WI38 (cell line): ENCODE data around the gene SCLY.

ENCODE experiments used
- H3K4me3 ChIP-seq: 2 replicates; pipeline ENCODE4 v1.5.1; 2011; ENCODE audit warnings: low read depth, mild to moderate bottlenecking, control low read depth, low read length
- TF ChIP-seq, protein P1 (sequence below): IDR thresholded peaks from 2 replicates; pipeline ENCODE4 v1.5.1; 2012; ENCODE audit warnings: low read depth, mild to moderate bottlenecking, control low read depth, low read length

Gene SCLY

GRCh38 chr2:238117199-238118154 is 56.7 kb downstream of the SCLY start:
- TF ChIP-seq, protein P1, sequence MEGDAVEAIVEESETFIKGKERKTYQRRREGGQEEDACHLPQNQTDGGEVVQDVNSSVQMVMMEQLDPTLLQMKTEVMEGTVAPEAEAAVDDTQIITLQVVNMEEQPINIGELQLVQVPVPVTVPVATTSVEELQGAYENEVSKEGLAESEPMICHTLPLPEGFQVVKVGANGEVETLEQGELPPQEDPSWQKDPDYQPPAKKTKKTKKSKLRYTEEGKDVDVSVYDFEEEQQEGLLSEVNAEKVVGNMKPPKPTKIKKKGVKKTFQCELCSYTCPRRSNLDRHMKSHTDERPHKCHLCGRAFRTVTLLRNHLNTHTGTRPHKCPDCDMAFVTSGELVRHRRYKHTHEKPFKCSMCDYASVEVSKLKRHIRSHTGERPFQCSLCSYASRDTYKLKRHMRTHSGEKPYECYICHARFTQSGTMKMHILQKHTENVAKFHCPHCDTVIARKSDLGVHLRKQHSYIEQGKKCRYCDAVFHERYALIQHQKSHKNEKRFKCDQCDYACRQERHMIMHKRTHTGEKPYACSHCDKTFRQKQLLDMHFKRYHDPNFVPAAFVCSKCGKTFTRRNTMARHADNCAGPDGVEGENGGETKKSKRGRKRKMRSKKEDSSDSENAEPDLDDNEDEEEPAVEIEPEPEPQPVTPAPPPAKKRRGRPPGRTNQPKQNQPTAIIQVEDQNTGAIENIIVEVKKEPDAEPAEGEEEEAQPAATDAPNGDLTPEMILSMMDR: no peak

GRCh38 chr2:238119756-238120462 is 59.1 kb downstream of the SCLY start:
- H3K4me3 ChIP-seq: no peak overlapping the region
- TF ChIP-seq, protein P1: no peak

More at GRCh38 chr2:238117199-238118154, 56.7 kb downstream of the SCLY start:
- H3K4me3 ChIP-seq: no peak overlapping the region

- TF ChIP-seq, protein P1: no peak
- no peak overlapping the region for H3K4me3 ChIP-seq
These were observed 59.9 kb downstream of the SCLY start for GRCh38 chr2:238120463-238121298.

DNA sequence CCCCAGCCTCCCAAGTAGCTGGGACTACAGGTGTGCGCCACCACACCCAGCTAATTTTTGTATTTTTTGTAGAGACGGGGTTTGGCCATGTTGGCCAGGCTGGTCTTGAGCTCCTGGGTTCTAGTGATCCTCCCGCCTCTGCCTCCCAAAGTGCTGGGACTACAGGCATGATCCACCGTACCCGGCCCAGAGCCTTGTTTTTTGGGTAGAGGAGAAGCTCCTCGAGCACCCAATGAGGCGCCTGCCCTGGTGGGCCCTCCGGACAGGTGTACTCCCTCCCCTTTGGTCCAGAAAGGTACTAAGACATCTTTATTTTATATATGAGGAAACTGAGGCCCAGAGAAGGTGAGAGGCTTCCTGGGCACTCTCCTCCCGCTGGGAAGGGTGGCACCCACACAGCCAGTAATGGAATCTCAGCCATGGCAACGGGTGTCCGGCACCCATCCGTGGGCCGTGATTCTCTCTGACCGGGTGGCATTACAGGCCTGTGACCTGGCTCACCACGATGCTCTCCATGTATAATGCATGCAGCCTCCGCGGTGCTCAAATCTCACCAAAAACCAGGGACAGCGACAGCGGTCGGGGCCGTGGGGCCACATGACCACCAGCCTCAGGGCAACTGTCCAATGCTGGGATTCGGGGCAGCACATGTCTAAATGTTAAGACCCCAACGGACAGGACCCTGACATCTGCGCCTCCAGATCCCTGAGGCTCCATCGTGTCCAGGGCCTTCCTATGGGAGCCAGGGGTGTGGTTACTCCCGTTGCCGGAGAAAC is 60.9 kb downstream of the SCLY start:
- no peak overlapping the region for H3K4me3 ChIP-seq
- TF ChIP-seq, protein P1: no peak

DNA sequence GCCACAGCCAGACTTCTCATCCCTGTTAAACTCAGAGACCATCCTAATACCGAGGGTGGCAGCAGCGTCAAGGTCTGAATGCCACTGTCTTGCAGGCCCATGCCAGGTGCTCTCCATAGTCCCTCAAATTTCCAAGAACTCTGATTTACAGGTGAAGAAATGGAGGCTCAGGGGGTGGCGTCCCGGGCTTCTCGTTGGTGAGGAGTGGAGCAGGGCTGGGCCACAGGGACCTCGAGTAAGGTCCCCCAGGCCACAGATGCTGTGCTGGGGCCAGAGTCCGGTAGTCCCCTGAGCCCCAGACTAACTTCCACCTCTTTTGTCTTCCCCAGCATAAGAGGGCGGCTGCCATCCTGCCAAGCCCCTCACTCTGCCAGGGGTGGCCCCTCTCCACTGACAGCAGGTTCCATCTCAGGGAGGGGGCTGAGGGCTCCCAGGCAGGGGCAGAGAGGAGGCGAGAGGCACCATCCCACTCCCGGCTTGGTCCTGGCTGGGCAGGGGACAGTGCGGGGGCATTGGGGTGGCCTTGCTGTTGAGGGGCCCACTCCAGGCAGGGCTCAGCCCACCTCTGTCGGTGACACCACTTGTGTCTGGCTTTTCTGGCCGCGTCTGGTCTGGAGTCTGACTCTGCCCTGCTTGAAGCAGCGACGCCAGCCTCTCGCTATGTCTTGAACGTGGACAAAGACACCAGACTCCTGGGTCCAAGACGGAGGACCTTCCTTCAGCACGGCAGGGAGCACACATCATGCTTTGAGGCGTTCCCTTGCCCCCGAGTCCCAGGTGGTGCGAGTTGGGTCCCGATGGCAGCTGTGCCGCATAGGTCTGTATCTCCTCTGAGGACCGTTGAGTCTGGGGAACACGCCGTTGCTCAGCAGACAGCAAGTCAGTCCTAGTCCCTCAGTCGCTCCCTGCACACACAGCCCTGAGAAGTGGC is 61.8 kb downstream of the SCLY start:
- TF ChIP-seq, protein P1: no peak
- H3K4me3 ChIP-seq: no peak overlapping the region
